ENCODE data around the gene UBE2O. TPM values are rescaled to one million over a fixed set of nuclear protein-coding genes. Genes with fewer than 3 reads are reported as not detected.
"Not testable (repeated sequence)": the region's sequence is repeated elsewhere in the genome, so short reads cannot be mapped to it uniquely, and the experiment has no call there.

UBE2O gene
- total RNA-seq, 2 experiments from 2014 or later: 43.4 to 79.6 TPM

GRCh38 chr17:76365256-76365903 is 87.6 kb downstream of the UBE2O start:
- TF ChIP-seq EZH2phosphoT487 (IDR thresholded peaks at IDR 0.05; ENCODE audit: borderline replicate concordance, low read depth, low read length) (no peak), CTCF (conservative IDR thresholded peaks at IDR 0.05; ENCODE audit: low read length) (peak; percentile 75)
- H3K4me2 ChIP-seq (ENCODE audit: low read length): peak overlapping the region; percentile 30; the same call in 1 of the 2 replicates
- no peak overlapping the region for H3K4me3 ChIP-seq (ENCODE audit: low read depth, low read length, poor library complexity, severe bottlenecking)
- H3K9me3 ChIP-seq (ENCODE audit: low read length): no peaks in the 10 kb centered on the region
- intact Hi-C loops (cut with micrococcal nuclease; ENCODE audit: unreplicated experiment): no loop called here
- no peaks in the 10 kb centered on the region for H3K79me2 ChIP-seq (ENCODE audit: insufficient read depth, low read depth, low read length)
- no peaks in the 10 kb centered on the region for H4K20me1 ChIP-seq (ENCODE audit: insufficient read depth, low read length)
- DNase-seq (ENCODE audit: low spot score): peak; percentile 38
- H3K4me1 ChIP-seq (ENCODE audit: insufficient read depth, low read length, poor library complexity, severe bottlenecking): peaks cover 10% of the 10 kb centered on the region
- no peaks in the 10 kb centered on the region for H3K36me3 ChIP-seq (ENCODE audit: insufficient read depth, low read length)
- ChIA-PET POLR2A (interaction anchor here (0.6 to 0.9 kb wide), 8 partner anchors 12 to 326 kb away, joined by 3 to 7 read pairs (median 5); partner anchors contain the start of gene PRPSAP1), CTCF (ENCODE audit: unreplicated experiment) (no interaction called here)
- BruUV-seq (replicated peaks): no TSS peak
- no peaks in the 10 kb centered on the region for H3K9me2 ChIP-seq (ENCODE audit: insufficient read depth, low read length)
- no peak overlapping the region for H3K27ac ChIP-seq (ENCODE audit: low read depth, low read length, poor library complexity, severe bottlenecking)
- no peak overlapping the region for H2AFZ ChIP-seq (ENCODE audit: low read length)

- Histone ChIP-seq H3K9me3 (ENCODE audit: low read length) (no peaks in the 10 kb centered on the region), H3K4me2 (ENCODE audit: low read length) (no peak overlapping the region), H3K4me1 (ENCODE audit: insufficient read depth, low read length, poor library complexity, severe bottlenecking) (peaks cover 10% of the 10 kb centered on the region), H2AFZ (ENCODE audit: low read length) (no peak overlapping the region), H3K4me3 (ENCODE audit: low read depth, low read length, poor library complexity, severe bottlenecking) (no peak overlapping the region), H3K27ac (ENCODE audit: low read depth, low read length, poor library complexity, severe bottlenecking) (no peak overlapping the region), H4K20me1 (ENCODE audit: insufficient read depth, low read length) (no peaks in the 10 kb centered on the region), H3K36me3 (ENCODE audit: insufficient read depth, low read length) (no peaks in the 10 kb centered on the region), H3K79me2 (ENCODE audit: insufficient read depth, low read depth, low read length) (no peaks in the 10 kb centered on the region), H3K9me2 (ENCODE audit: insufficient read depth, low read length) (no peaks in the 10 kb centered on the region)
- ChIA-PET POLR2A (interaction anchor here (0.6 to 1.7 kb wide), 5 partner anchors 8 to 1818 kb away, joined by 3 to 9 read pairs (median 4); partner anchors contain the start of gene PRPSAP1), CTCF (ENCODE audit: unreplicated experiment) (no interaction called here)
- peak; percentile 20 for DNase-seq (ENCODE audit: low spot score)
- TF ChIP-seq CTCF (conservative IDR thresholded peaks at IDR 0.05; ENCODE audit: low read length): no peak
- no peak for TF ChIP-seq EZH2phosphoT487 (IDR thresholded peaks at IDR 0.05; ENCODE audit: borderline replicate concordance, low read depth, low read length)
- intact Hi-C loops (cut with micrococcal nuclease; ENCODE audit: unreplicated experiment): no loop called here
- BruUV-seq (replicated peaks): no TSS peak
Measured at GRCh38 chr17:76363107-76363842, 89.7 kb downstream of the UBE2O start.

GRCh38 chr17:76360461-76360860 is 92.5 kb downstream of the UBE2O start:
- CTCF ChIA-PET (ENCODE audit: unreplicated experiment): no interaction called here
- H3K36me3 ChIP-seq (ENCODE audit: insufficient read depth, low read length): no peaks in the 10 kb centered on the region
- H3K9me3 ChIP-seq (ENCODE audit: low read length): no peaks in the 10 kb centered on the region
- no TSS peak for BruUV-seq (replicated peaks)
- POLR2A ChIA-PET: no interaction called here
- DNase-seq (ENCODE audit: low spot score): no peak
- H3K4me1 ChIP-seq (ENCODE audit: insufficient read depth, low read length, poor library complexity, severe bottlenecking): peaks cover 29% of the 10 kb centered on the region
- H3K27ac ChIP-seq (ENCODE audit: low read depth, low read length, poor library complexity, severe bottlenecking): no peak overlapping the region
- H3K79me2 ChIP-seq (ENCODE audit: insufficient read depth, low read depth, low read length): no peaks in the 10 kb centered on the region
- no peaks in the 10 kb centered on the region for H3K9me2 ChIP-seq (ENCODE audit: insufficient read depth, low read length)
- H2AFZ ChIP-seq (ENCODE audit: low read length): no peak overlapping the region
- H3K4me3 ChIP-seq (ENCODE audit: low read depth, low read length, poor library complexity, severe bottlenecking): no peak overlapping the region
- no peaks in the 10 kb centered on the region for H4K20me1 ChIP-seq (ENCODE audit: insufficient read depth, low read length)
- intact Hi-C loops (cut with micrococcal nuclease; ENCODE audit: unreplicated experiment): no loop called here
- no peak for TF ChIP-seq CTCF (conservative IDR thresholded peaks at IDR 0.05; ENCODE audit: low read length)
- TF ChIP-seq EZH2phosphoT487 (IDR thresholded peaks at IDR 0.05; ENCODE audit: borderline replicate concordance, low read depth, low read length): no peak
- H3K4me2 ChIP-seq (ENCODE audit: low read length): no peak overlapping the region

- H3K4me2 ChIP-seq (ENCODE audit: low read length); H3K79me2 ChIP-seq (ENCODE audit: insufficient read depth, low read depth, low read length); H3K36me3 ChIP-seq (ENCODE audit: insufficient read depth, low read length); CTCF ChIA-PET (ENCODE audit: unreplicated experiment); BruUV-seq (replicated peaks); H3K9me3 ChIP-seq (ENCODE audit: low read length); H3K4me3 ChIP-seq (ENCODE audit: low read depth, low read length, poor library complexity, severe bottlenecking); intact Hi-C loops (cut with micrococcal nuclease; ENCODE audit: unreplicated experiment); H3K27ac ChIP-seq (ENCODE audit: low read depth, low read length, poor library complexity, severe bottlenecking); H2AFZ ChIP-seq (ENCODE audit: low read length); H3K9me2 ChIP-seq (ENCODE audit: insufficient read depth, low read length); DNase-seq (ENCODE audit: low spot score); H4K20me1 ChIP-seq (ENCODE audit: insufficient read depth, low read length): not testable (repeated sequence)
- H3K4me1 ChIP-seq (ENCODE audit: insufficient read depth, low read length, poor library complexity, severe bottlenecking): peaks cover 33% of the 10 kb centered on the region
- POLR2A ChIA-PET: interaction anchor here (0.6 kb wide), 1 partner anchor 23 kb away, joined by 10 read pairs; no protein-coding TSS in a partner anchor
Measured at GRCh38 chr17:76359776-76360175, 93.2 kb downstream of the UBE2O start.
